Measurements from ENCODE around the gene CEACAM7.

- no peak for TF ChIP-seq CTCF (IDR thresholded peaks at IDR 0.05)
- no peak for TF ChIP-seq EZH2 (IDR thresholded peaks at IDR 0.05; ENCODE audit: borderline replicate concordance, insufficient read depth, low read depth, low read length, poor library complexity, severe bottlenecking)
Observed at GRCh38 chr19:41699968-41700323, 11.9 kb upstream of the CEACAM7 start.

Data from B cell (primary cell).